K562 (cell line): ENCODE results near the gene RAB31. TPM values are rescaled to one million over a fixed set of nuclear protein-coding genes. Genes with fewer than 3 reads are reported as not detected.

Source experiments
- BCLAF1 ChIP-seq, 2 experiments: fragments of 450-650 bp in 1 of 2; IDR thresholded peaks; 2 replicates each; pipeline ENCODE4 v1.6.1; 2011 to 2017; ENCODE audit warnings: low read depth in 2 of 2, antibody characterized with exemption in 1 of 2, borderline replicate concordance in 1 of 2, low read length in 1 of 2, mild to moderate bottlenecking in 1 of 2, mixed read lengths in 1 of 2; ENCODE audit not compliant: control insufficient read depth in 1 of 2
- CEBPB ChIP-seq: fragments of 450-650 bp; IDR thresholded peaks from 2 replicates; pipeline ENCODE4 v1.6.1; 2016; ENCODE audit warnings: missing genetic modification characterization, missing compliant biosample characterization
- CTCF ChIP-seq, 3 experiments: IDR thresholded peaks in 2 of 3; conservative IDR thresholded peaks in 1 of 3; 2 replicates each; pipeline ENCODE4 v1.5.1; 2011 to 2012; ENCODE audit warnings: low read length in 3 of 3, mild to moderate bottlenecking in 3 of 3, control low read depth in 2 of 3, improper control_type of control experiment in 1 of 3, inconsistent platforms in 1 of 3, low read depth in 1 of 3, mixed read lengths in 1 of 3, moderate library complexity in 1 of 3; ENCODE audit not compliant: insufficient read depth in 2 of 3
- HBP1 ChIP-seq: fragments of 450-650 bp; formaldehyde crosslinking; IDR thresholded peaks from 2 replicates; pipeline ENCODE4 v1.4.0; 2022; ENCODE audit warnings: missing genetic modification characterization
- NCOA6 ChIP-seq: fragments of 450-650 bp; IDR thresholded peaks from 2 replicates; pipeline ENCODE4 v1.6.1; 2017; ENCODE audit warnings: mild to moderate bottlenecking
- NFE2 ChIP-seq: IDR thresholded peaks from 2 replicates; pipeline ENCODE4 v1.6.1; 2014; ENCODE audit warnings: antibody characterized with exemption, low read depth
- NFIC ChIP-seq: fragments of 450-650 bp; IDR thresholded peaks from 2 replicates; pipeline ENCODE4 v1.6.1; 2017; ENCODE audit warnings: mild to moderate bottlenecking, inconsistent platforms
- NR2C2 ChIP-seq, 2 experiments: fragments of 200-800 bp in 1 of 2; sonication (Bioruptor generic) in 1 of 2; sonication (generic) in 1 of 2; formaldehyde crosslinking in 1 of 2; IDR thresholded peaks; 2 replicates each; pipeline versions ENCODE4 v1.6.1 to v1.8.0; 2016 to 2022; ENCODE audit warnings: mild to moderate bottlenecking in 1 of 2, missing compliant biosample characterization in 1 of 2, missing genetic modification characterization in 1 of 2, missing genetic modification reagents in 1 of 2
- RBFOX2 ChIP-seq: fragments of 200-400 bp; formaldehyde crosslinking; IDR thresholded peaks from 2 replicates; pipeline ENCODE4 v1.6.1; 2017; ENCODE audit warnings: low read depth, mild to moderate bottlenecking, low read length, moderate library complexity
- THRB ChIP-seq: fragments of 450-650 bp; formaldehyde crosslinking; conservative IDR thresholded peaks from 2 replicates; pipeline ENCODE4 v1.4.0; 2022; ENCODE audit warnings: mild to moderate bottlenecking, missing genetic modification characterization
- ZNF609 ChIP-seq: sonication (generic); formaldehyde crosslinking; IDR thresholded peaks from 2 replicates; pipeline ENCODE4 v1.8.1; 2023; ENCODE audit warnings: missing genetic modification reagents, mild to moderate bottlenecking, borderline replicate concordance
- polyA plus RNA-seq, 8 experiments: library from polyadenylated mRNA; depleted of rRNA in 4 of 8; stranded (reverse) in 5 of 8; unstranded in 3 of 8; fragments of >200 nt; fragmentation: Nextera tagmentation in 2 of 8; fragmentation: Illumina TruSeq in 1 of 8; extraction: Ambion mirVana in 2 of 8; extraction: Trizol in 1 of 8; gene quantifications; 2 replicates each; pipeline versions ENCODE4 v1.2.1 to v1.2.3, GENCODE V29; 2011 to 2014; ENCODE audit warnings: inconsistent platforms in 1 of 8, missing spikeins in 1 of 8
- total RNA-seq, 7 experiments: library from RNA; depleted of rRNA in 6 of 7; stranded (reverse); fragments of >200 nt in 6 of 7; fragmentation: Illumina TruSeq in 2 of 7; extraction: Trizol in 2 of 7; gene quantifications; 2 replicates each; pipeline versions ENCODE4 v1.2.1 to v1.2.3, GENCODE V29; 2011 to 2021; ENCODE audit warnings: low replicate concordance in 1 of 7

The RAB31 gene
- total and polyA plus RNA-seq, 9 of the 15 experiments (the other 6 are each of a cell fraction or from before 2014, with no cell fraction given) = 20.7 to 70.4 (median 41.3) TPM

GRCh38 chr18:9708434-9709303 lies 568 bp downstream of the RAB31 start (continued):
- no peak for TF ChIP-seq ZNF609 (CRISPR knock-in tag)
- 0 out of 2 replicates have a peak, but pooled peaks have one; percentile 39 for TF ChIP-seq NR2C2 (CRISPR knock-in tag; IDR thresholded peaks at IDR 0.05)
- no peak for TF ChIP-seq NR2C2 (tag; IDR thresholded peaks at IDR 0.05)
- TF ChIP-seq RBFOX2 = peak; percentile 44
- peak; percentile 85; the same call in 1 of the 2 replicates for TF ChIP-seq THRB (CRISPR knock-in tag)
- peak; percentile 35; the same call in 1 of the 2 replicates for TF ChIP-seq NFIC
- peak; percentile 81 for TF ChIP-seq HBP1 (CRISPR knock-in tag)
- TF ChIP-seq NCOA6 = peak; percentile 55; the same call in 1 of the 2 replicates
- no peak for TF ChIP-seq BCLAF1 (IDR thresholded peaks at IDR 0.05; ENCODE audit: borderline replicate concordance in 1 of 2, control insufficient read depth in 1 of 2, low read depth in 2 of 2, low read length in 1 of 2)
- no peak for TF ChIP-seq NFE2
- no peak for TF ChIP-seq CEBPB (tag)
- TF ChIP-seq CTCF (IDR thresholded peaks at IDR 0.05 in 2 of 3, conservative IDR thresholded peaks at IDR 0.05 in 1 of 3; ENCODE audit: insufficient read depth in 2 of 3, low read depth in 1 of 3, low read length in 3 of 3) = 0 out of 6 replicates have a peak, but pooled peaks of 1 of the 3 experiments have one; percentile 3
